T-cell (primary cell): ENCODE measurements around the gene HSD11B2. TPM values are rescaled to one million over a fixed set of nuclear protein-coding genes. Genes with fewer than 3 reads are reported as not detected.

Experiments
- ATAC-seq, 4 experiments: fragments of 200-7000 bp in 3 of 4; fragments of 150-1000 bp in 1 of 4; cut with Tn5 transposase; replicated peaks in 1 of 4; 1 replicate in 3 of 4; 2 replicates in 1 of 4; pipeline ENCODE4 v1.10.0; 2021; ENCODE audit warnings: moderate library complexity in 3 of 4, mild to moderate bottlenecking in 2 of 4, moderate number of reproducible peaks in 1 of 4
- CTCF ChIA-PET, 2 donors: fragments of 300-600 bp; sonication (Branson Sonifier 250); formaldehyde crosslinking; loops; one replicate each; lab custom pipeline; 2022; ENCODE audit warnings: antibody characterized with exemption in 2 of 2; lab: Charles Lee
- POLR2A ChIA-PET, 2 donors: fragments of 300-600 bp; sonication (Branson Sonifier 250); formaldehyde crosslinking; loops; one replicate each; lab custom pipeline; 2022; ENCODE audit warnings: antibody characterized with exemption in 2 of 2; lab: Charles Lee
- DNase-seq, 35 experiments: peaks; one replicate each; pipeline versions ENCODE4 v3.0.0 to v3.0.0-alpha.2; 2013 to 2023
- H3K27ac ChIP-seq: one replicate; pipeline ENCODE4 v1.5.1; 2013; ENCODE audit warnings: low read length
- H3K27me3 ChIP-seq, 2 experiments: replicated peaks in 1 of 2; 1 replicate in 1 of 2; 2 replicates in 1 of 2; pipeline versions ENCODE4 v1.6.1 to v1.7.0; 2013; ENCODE audit warnings: low read length in 1 of 2, mixed read lengths in 1 of 2; ENCODE audit not compliant: control insufficient read depth in 2 of 2, insufficient read depth in 2 of 2; ENCODE audit errors: extremely low read depth in 1 of 2
- H3K36me3 ChIP-seq, 2 donors: 1 replicate in 1 of 2; 2 replicates in 1 of 2; pipeline versions ENCODE4 v1.6.1 to v1.7.0; 2013; ENCODE audit warnings: low read length in 1 of 2; ENCODE audit not compliant: control insufficient read depth in 2 of 2, insufficient read depth in 1 of 2; ENCODE audit errors: extremely low read depth in 1 of 2
- H3K4me1 ChIP-seq, 2 experiments: 1 replicate in 1 of 2; 2 replicates in 1 of 2; pipeline versions ENCODE4 v1.6.1 to v1.7.0; 2013; ENCODE audit warnings: low read length in 2 of 2, mixed read lengths in 1 of 2; ENCODE audit not compliant: insufficient read depth in 2 of 2, control insufficient read depth in 1 of 2; ENCODE audit errors: extremely low read depth in 1 of 2
- H3K4me3 ChIP-seq, 2 donors: 1 replicate in 1 of 2; 2 replicates in 1 of 2; pipeline versions ENCODE4 v1.5.1 to v1.7.0; 2013; ENCODE audit warnings: mild to moderate bottlenecking in 2 of 2, low read length in 1 of 2, moderate library complexity in 1 of 2; ENCODE audit not compliant: control insufficient read depth in 1 of 2; ENCODE audit errors: extremely low read depth in 1 of 2
- H3K9me3 ChIP-seq: 2 replicates; pipeline ENCODE4 v1.7.0; 2013
- H3K27ac Mint-ChIP-seq, 2 donors: one replicate each; pipeline ENCODE4 v1.8.0; 2020 to 2021; ENCODE audit warnings: mild to moderate bottlenecking in 2 of 2, mixed read lengths in 2 of 2
- H3K27me3 Mint-ChIP-seq, 2 donors: one replicate each; pipeline ENCODE4 v1.8.0; 2021 to 2022; ENCODE audit warnings: mixed read lengths in 2 of 2
- H3K36me3 Mint-ChIP-seq: one replicate; pipeline ENCODE4 v1.8.0; 2021; ENCODE audit warnings: mixed read lengths
- H3K4me1 Mint-ChIP-seq, 3 donors: one replicate each; pipeline ENCODE4 v1.8.0; 2020 to 2022; ENCODE audit warnings: mixed read lengths in 3 of 3, mild to moderate bottlenecking in 1 of 3
- H3K4me3 Mint-ChIP-seq, 3 donors: one replicate each; pipeline ENCODE4 v1.8.0; 2020 to 2022; ENCODE audit warnings: mild to moderate bottlenecking in 3 of 3, mixed read lengths in 3 of 3, moderate library complexity in 3 of 3
- H3K9me3 Mint-ChIP-seq, 3 donors: one replicate each; pipeline ENCODE4 v1.8.0; 2020 to 2022; ENCODE audit warnings: mixed read lengths in 3 of 3
- WGBS: methylation state at CpG from one replicate; pipeline ENCODE4 v1.1.5; 2013; ENCODE audit warnings: missing lambda C conversion rate; ENCODE audit not compliant: insufficient coverage; 5-methylcytosine and 5-hydroxymethylcytosine counted together
- total RNA-seq, 35 experiments: library from RNA in 6 of 35; stranded (reverse) in 6 of 35; fragments of 120-200 nt in 1 of 35; gene quantifications; one replicate each; pipeline versions ENCODE4 v1.2.1 to v1.2.4 and lab custom pipeline; 2013 to 2026

Gene HSD11B2
- total RNA-seq, 5 donors from 2014 or later (not counting 1 experiment from before 2014, with no cell fraction given): 0.20 to 0.32 (median 0.29) TPM; not detected in 2

DNA sequence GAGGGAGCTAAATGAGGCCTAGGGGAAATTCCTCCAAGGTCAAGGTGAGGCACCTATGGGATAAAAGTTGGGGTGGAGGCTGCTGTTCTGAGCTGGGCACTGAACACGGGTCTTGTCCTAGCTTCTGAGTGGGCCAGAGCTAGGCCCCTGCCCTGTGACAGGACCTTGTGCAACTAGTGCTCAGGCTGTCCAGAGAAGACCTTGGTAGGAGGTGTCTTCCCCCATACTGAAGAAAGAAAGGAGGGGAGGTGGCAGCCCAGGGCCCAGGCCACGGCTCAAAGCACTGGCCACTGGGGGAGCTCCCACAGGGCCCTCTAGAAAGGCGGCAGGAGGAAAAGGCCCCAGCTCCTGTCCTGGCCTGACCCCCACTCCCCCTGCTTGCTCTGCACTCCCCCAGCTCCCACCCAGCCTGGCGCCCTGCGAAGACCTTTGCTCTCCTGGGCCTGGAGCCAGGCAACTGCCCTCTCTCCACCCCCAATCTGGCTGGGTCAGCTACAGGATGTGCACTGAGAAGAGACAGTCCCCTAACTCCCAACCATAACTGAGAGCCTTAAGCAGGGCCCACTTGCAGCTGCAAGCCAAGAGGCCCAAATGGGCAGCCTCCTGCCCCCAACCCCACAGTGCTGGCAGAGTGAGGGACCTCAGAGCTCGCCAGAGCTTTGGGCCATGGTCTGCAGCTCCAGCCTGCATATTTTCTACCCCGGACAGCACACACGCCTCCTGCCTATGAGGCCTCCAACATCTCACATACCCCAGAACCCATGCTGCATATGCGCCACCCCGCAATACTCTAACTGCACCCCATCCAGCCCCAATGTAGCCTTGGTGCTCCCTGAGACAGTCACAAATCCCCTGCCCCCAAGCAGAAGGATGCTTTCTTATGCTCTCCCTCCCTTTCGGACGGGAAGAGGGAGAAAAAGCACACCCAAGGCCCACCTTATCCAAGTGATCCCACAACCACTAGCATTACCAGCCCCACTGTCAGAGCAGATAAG is 15.3 kb downstream of the HSD11B2 start:
- no peak overlapping the region for H3K4me3 Mint-ChIP-seq
- 98% methylated on average over 6 of the region's 12 CpGs for WGBS
- H3K36me3 ChIP-seq: peaks cover 26 to 69% of the 10 kb centered on the region in 2 donors

DNA sequence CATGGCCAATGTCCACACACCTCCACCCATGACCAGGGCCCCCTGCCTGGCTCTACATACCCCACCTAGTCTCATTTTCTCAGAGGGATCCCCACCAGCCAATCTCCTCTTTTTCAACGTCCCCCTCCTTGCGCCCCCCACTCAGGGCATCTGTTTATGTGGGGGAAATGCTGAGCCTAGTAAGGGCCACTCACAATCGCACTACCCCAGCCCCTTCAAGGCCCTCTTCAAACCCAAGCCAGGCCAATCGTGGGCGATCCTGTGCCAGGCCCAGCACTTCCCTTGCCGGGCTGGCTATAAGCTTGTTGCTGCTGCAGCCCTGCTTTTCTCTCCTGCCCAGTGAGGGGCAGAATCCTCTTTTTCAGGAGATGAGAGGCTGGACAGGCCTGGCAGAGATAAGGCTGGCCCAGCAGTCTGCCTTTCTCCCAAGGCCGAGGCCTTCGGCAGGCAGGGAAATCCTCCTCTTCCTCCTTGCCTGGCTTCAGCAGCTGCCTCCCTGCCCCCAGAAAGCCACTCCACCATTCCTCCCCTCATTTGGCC is 16.1 kb downstream of the HSD11B2 start:
- Mint-ChIP-seq H3K27ac (no peak overlapping the region), H3K4me1 (peaks cover 0 to 14% (median 0%) of the 10 kb centered on the region in 3 donors), H3K4me3 (no peak overlapping the region), H3K36me3 (peaks cover 25% of the 10 kb centered on the region), H3K9me3 (no peaks in the 10 kb centered on the region), H3K27me3 (no peaks in the 10 kb centered on the region)
- no peak for ATAC-seq
- POLR2A ChIA-PET: no interaction called here
- WGBS: 100% methylated on average over 3 of the region's 8 CpGs
- no peak for DNase-seq
- Histone ChIP-seq H3K4me3 (no peak overlapping the region), H3K4me1 (peaks cover 0 to 4% of the 10 kb centered on the region in 2 experiments), H3K27me3 (no peaks in the 10 kb centered on the region), H3K36me3 (peaks cover 33 to 70% of the 10 kb centered on the region in 2 donors), H3K27ac (no peak overlapping the region), H3K9me3 (no peaks in the 10 kb centered on the region)
- CTCF ChIA-PET: interaction anchor here (0.5 to 0.7 kb wide), 4 partner anchors 16 to 1967 kb away, joined by 3 read pairs; partner anchors contain the start of gene HSD11B2 (in 1 of the 2)

More for the DNA sequence above, 15.3 kb downstream of the HSD11B2 start:
- H3K9me3 Mint-ChIP-seq: no peaks in the 10 kb centered on the region
- H3K36me3 Mint-ChIP-seq: peaks cover 31% of the 10 kb centered on the region
- H3K4me3 ChIP-seq: no peak overlapping the region
- no peak overlapping the region for H3K27ac Mint-ChIP-seq
- H3K9me3 ChIP-seq: no peaks in the 10 kb centered on the region
- H3K27me3 ChIP-seq: no peaks in the 10 kb centered on the region
- peaks cover 0 to 4% of the 10 kb centered on the region in 2 experiments for H3K4me1 ChIP-seq
- ChIA-PET CTCF (interaction anchor here (0.5 to 1.0 kb wide), 4 partner anchors 71 to 626 kb away, joined by 3 to 10 read pairs (median 4); no protein-coding TSS in a partner anchor), POLR2A (interaction anchor here in 1 of 2 donors (0.5 kb wide), 1 partner anchor 58 kb away, joined by 4 read pairs; no protein-coding TSS in a partner anchor)
- ATAC-seq (no peak), DNase-seq (no peak)
- H3K27me3 Mint-ChIP-seq: no peaks in the 10 kb centered on the region
- peaks cover 0 to 12% (median 0%) of the 10 kb centered on the region in 3 donors for H3K4me1 Mint-ChIP-seq
- H3K27ac ChIP-seq: no peak overlapping the region

DNA sequence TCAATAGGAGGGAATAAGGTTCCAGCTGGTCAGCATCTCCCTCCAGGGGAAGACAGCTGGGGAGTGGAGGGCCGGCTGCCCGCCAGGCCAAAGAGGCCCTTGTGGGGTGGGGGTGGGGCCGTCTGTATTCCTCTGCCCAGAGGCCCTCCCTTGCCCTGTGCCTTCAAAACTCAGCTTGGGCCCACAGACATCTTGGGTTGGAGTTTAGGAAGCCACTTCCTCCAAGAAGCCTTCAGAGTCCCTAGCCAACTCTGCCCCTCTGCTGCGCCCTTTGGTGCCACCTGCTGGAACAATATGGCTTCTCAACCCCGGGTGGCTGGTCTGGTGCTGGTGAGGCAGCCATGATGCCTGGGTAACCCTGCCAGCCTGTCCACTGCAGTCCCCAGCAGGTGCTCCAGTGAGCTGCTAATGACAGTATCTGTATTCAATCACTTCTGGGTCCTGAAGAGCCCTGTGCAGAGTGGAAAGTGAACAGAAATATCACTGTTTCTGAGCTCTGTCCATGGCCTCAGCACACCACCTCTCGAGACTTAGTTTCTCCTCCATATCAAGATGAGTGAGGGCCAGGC is 16.7 kb downstream of the HSD11B2 start:
- Mint-ChIP-seq H3K4me1 (peaks cover 0 to 14% (median 0%) of the 10 kb centered on the region in 3 donors), H3K36me3 (peaks cover 27% of the 10 kb centered on the region), H3K9me3 (no peaks in the 10 kb centered on the region), H3K27me3 (no peaks in the 10 kb centered on the region), H3K4me3 (no peak overlapping the region), H3K27ac (no peak overlapping the region)
- 56% methylated on average over 2 of the region's 6 CpGs for WGBS
- Histone ChIP-seq H3K27me3 (no peaks in the 10 kb centered on the region), H3K9me3 (no peaks in the 10 kb centered on the region), H3K4me3 (no peak overlapping the region), H3K36me3 (peaks cover 34 to 71% of the 10 kb centered on the region in 2 donors), H3K4me1 (peaks cover 0 to 4% of the 10 kb centered on the region in 2 experiments), H3K27ac (no peak overlapping the region)
- DNase-seq (peak in 28 of 35 experiments; percentile 11 to 61 (median 37)), ATAC-seq (peak; percentile 57 to 65 (median 61))
- ChIA-PET CTCF (interaction anchor here (0.5 to 1.4 kb wide), 5 partner anchors 9 to 1967 kb away, joined by 3 to 5 read pairs (median 3); partner anchors contain the start of gene HSD11B2 (in 1 of the 2)), POLR2A (no interaction called here)

DNA sequence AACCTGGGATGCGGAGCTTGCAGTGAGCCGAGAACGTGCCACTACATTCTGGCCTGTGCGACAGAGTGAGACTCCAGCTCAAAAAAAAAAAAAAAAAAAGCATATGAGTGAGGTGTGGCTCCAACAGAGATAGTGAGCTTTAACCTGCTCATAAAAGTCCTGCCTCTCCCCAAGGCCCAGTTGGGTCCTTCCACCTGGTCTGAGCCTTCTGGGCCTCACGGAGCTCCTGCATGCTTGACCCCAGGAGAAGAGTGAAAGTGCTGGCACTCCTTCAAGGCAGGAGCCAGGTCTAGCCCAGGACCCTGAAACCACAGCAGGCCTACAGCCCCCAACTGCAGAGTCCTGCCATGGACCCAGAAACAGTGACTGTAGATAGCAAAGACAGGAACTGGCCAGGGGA is 17.7 kb downstream of the HSD11B2 start:
- H3K4me1 ChIP-seq: peaks cover 0 to 4% of the 10 kb centered on the region in 2 experiments
- no peak overlapping the region for H3K27ac Mint-ChIP-seq
- ChIA-PET POLR2A (interaction anchor here in 1 of 2 donors (0.6 kb wide), 1 partner anchor 19 kb away, joined by 5 read pairs; no protein-coding TSS in a partner anchor), CTCF (interaction anchor here (0.6 to 1.4 kb wide), 7 partner anchors 14 to 498 kb away, joined by 3 to 4 read pairs (median 3); no protein-coding TSS in a partner anchor)
- H3K9me3 Mint-ChIP-seq: no peaks in the 10 kb centered on the region
- peaks cover 0 to 14% (median 2%) of the 10 kb centered on the region in 3 donors for H3K4me1 Mint-ChIP-seq
- ATAC-seq: no peak
- no peak overlapping the region for H3K4me3 Mint-ChIP-seq
- no peaks in the 10 kb centered on the region for H3K9me3 ChIP-seq
- H3K4me3 ChIP-seq: no peak overlapping the region
- 100% methylated on average over 1 of the region's 5 CpGs for WGBS
- H3K36me3 ChIP-seq: peaks cover 34 to 71% of the 10 kb centered on the region in 2 donors
- H3K27me3 Mint-ChIP-seq: no peaks in the 10 kb centered on the region
- H3K27ac ChIP-seq: no peak overlapping the region
- peaks cover 29% of the 10 kb centered on the region for H3K36me3 Mint-ChIP-seq
- H3K27me3 ChIP-seq: no peaks in the 10 kb centered on the region
- no peak for DNase-seq

DNA sequence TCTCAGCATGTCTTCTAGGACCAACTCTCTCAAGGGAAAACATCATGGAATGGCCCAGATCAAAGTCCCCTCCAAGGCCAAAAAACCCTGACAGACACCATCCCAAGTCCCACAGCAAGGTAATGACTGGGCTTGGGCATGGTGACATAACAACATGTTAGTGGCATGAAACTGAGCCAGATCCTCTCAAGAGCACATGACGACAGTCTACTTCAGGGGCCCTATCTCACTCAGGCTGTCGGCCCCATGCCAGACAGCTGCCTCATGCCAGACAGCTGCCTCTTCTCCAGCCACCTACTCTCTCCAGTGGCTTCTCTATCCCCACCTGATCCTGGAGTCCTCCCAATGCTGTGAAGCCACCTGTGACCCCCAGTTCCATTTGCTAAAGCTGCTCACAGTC is 18.4 kb downstream of the HSD11B2 start:
- no peak overlapping the region for H3K27ac ChIP-seq

More for the DNA sequence above, 18.4 kb downstream of the HSD11B2 start:
- ChIA-PET CTCF (no interaction called here), POLR2A (no interaction called here)
- H3K36me3 ChIP-seq: peaks cover 32 to 72% of the 10 kb centered on the region in 2 donors
- 90% methylated on average over 2 of the region's 2 CpGs for WGBS
- no peak overlapping the region for H3K4me3 Mint-ChIP-seq
- peaks cover 29% of the 10 kb centered on the region for H3K36me3 Mint-ChIP-seq
- ATAC-seq (no peak), DNase-seq (no peak)
- H3K27me3 Mint-ChIP-seq: no peaks in the 10 kb centered on the region
- peaks cover 0 to 4% of the 10 kb centered on the region in 2 experiments for H3K4me1 ChIP-seq
- H3K4me1 Mint-ChIP-seq: peaks cover 0 to 14% (median 2%) of the 10 kb centered on the region in 3 donors
- H3K27me3 ChIP-seq: no peaks in the 10 kb centered on the region
- no peak overlapping the region for H3K27ac Mint-ChIP-seq
- no peaks in the 10 kb centered on the region for H3K9me3 Mint-ChIP-seq
- no peaks in the 10 kb centered on the region for H3K9me3 ChIP-seq
- H3K4me3 ChIP-seq: no peak overlapping the region
